Measurements from ENCODE around the gene TMEM255B.

- TF ChIP-seq CTCF (conservative IDR thresholded peaks at IDR 0.05), result no peak
- TF ChIP-seq ZFX (IDR thresholded peaks at IDR 0.05), result no peak
Measured at GRCh38 chr13:113726961-113727411, 32.0 kb upstream of the TMEM255B start.
